BJ (cell line): Measurements from ENCODE around the gene SELENOV. TPM values are rescaled to one million over a fixed set of nuclear protein-coding genes. Genes with fewer than 3 reads are reported as not detected.

Experiments
- CTCF ChIA-PET: fragments of 350-600 bp; formaldehyde crosslinking; extraction: SDS; loops from one replicate; lab custom pipeline; 2021; ENCODE audit warnings: antibody characterized with exemption, inconsistent platforms; lab: Yijun Ruan, JAX
- POLR2A ChIA-PET: fragments of 300-600 bp; sonication (Branson Sonifier 250); formaldehyde crosslinking; extraction: SDS; loops from one replicate; lab custom pipeline; 2021; ENCODE audit warnings: antibody characterized with exemption; lab: Charles Lee
- DNase-seq: peaks from one replicate; pipeline ENCODE4 v3.0.0-alpha.2; 2011; ENCODE audit warnings: low read depth
- H3K27me3 ChIP-seq: 2 replicates; pipeline ENCODE4 v1.6.0; 2011; ENCODE audit warnings: low read length; ENCODE audit not compliant: control insufficient read depth, insufficient read depth
- H3K36me3 ChIP-seq: 2 replicates; pipeline ENCODE4 v1.5.1; 2011; ENCODE audit warnings: low read length; ENCODE audit not compliant: control insufficient read depth, insufficient read depth
- H3K4me3 ChIP-seq: 2 replicates; pipeline ENCODE4 v1.5.1; 2011; ENCODE audit warnings: low read depth, mild to moderate bottlenecking, control low read depth, low read length
- CTCF ChIP-seq: IDR thresholded peaks from 2 replicates; pipeline ENCODE4 v1.5.1; 2011; ENCODE audit warnings: low read depth, mild to moderate bottlenecking, control low read depth, inconsistent platforms, low read length, moderate library complexity; ENCODE audit not compliant: insufficient read depth
- polyA plus RNA-seq: library from polyadenylated mRNA; depleted of rRNA; stranded (reverse); fragments of >200 nt; gene quantifications from 2 replicates; pipeline ENCODE4 v1.2.3, GENCODE V29; 2011; rRNA removed

The SELENOV gene
- polyA plus RNA-seq, 1 experiment = not detected

- no peak for TF ChIP-seq CTCF
- Histone ChIP-seq H3K27me3 (no peaks in the 10 kb centered on the region; the same call in 1 of the 2 replicates), H3K36me3 (no peaks in the 10 kb centered on the region), H3K4me3 (no peak overlapping the region)
- POLR2A ChIA-PET = no interaction called here
- DNase-seq = no peak
- CTCF ChIA-PET = no interaction called here
These were observed 51.1 kb downstream of the SELENOV start for GRCh38 chr19:39566064-39566463.

DNA sequence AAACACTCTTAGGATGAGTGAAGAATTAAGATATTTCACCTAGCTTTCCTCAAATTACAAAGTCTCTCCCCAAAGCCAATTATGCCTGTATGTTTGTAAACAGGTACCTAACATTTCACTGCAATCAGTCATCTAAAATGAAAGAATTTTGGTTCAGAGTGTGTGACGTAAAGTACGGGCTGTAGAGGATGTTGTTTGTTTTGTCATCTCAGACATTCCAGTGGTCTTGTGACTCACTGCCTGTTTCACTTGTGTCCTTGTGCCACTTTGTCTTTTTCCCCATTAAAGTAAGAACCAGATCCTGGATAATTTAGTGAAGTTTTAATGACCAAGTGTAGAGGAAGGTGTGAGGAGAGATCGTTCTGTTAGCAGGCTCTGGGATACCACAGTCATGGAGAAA is 53.7 kb downstream of the SELENOV start:
- no peak for DNase-seq
- ChIA-PET POLR2A (no interaction called here), CTCF (interaction anchor here (1.1 kb wide), 1 partner anchor 17 kb away, joined by 4 read pairs; no protein-coding TSS in a partner anchor)
- no peak overlapping the region for H3K4me3 ChIP-seq
- no peak for TF ChIP-seq CTCF
- H3K27me3 ChIP-seq = no peaks in the 10 kb centered on the region; the same call in 1 of the 2 replicates
- H3K36me3 ChIP-seq = no peaks in the 10 kb centered on the region

Other genes starting within 250 kb of the SELENOV start
- not detected in 2 replicates for gene IFNL2, start 246.7 kb upstream of the SELENOV start, polyA plus RNA-seq
- not detected in 2 replicates for gene IFNL1, start 218.7 kb upstream of the SELENOV start, polyA plus RNA-seq
- gene LRFN1, start 194.3 kb upstream of the SELENOV start, polyA plus RNA-seq = 0.02 and 0.06 TPM in 2 replicates
- 0.50 and 0.56 TPM in 2 replicates for gene GMFG, start 179.1 kb upstream of the SELENOV start, polyA plus RNA-seq
- gene SAMD4B, start 172.7 kb upstream of the SELENOV start, polyA plus RNA-seq = 45.7 and 75.7 TPM in 2 replicates
- gene PAF1, start 124.0 kb upstream of the SELENOV start, polyA plus RNA-seq = 50.2 and 51.8 TPM in 2 replicates
- gene MED29, start 123.8 kb upstream of the SELENOV start, polyA plus RNA-seq = 28.5 and 36.6 TPM in 2 replicates
- gene ZFP36, start 108.3 kb upstream of the SELENOV start, polyA plus RNA-seq = 4.8 and 9.5 TPM in 2 replicates
- gene PLEKHG2, start 102.5 kb upstream of the SELENOV start, polyA plus RNA-seq = 12.5 and 20.6 TPM in 2 replicates
- gene RPS16, start 79.2 kb upstream of the SELENOV start, polyA plus RNA-seq = 2,401 and 2,896 TPM in 2 replicates
- 55.2 and 81.8 TPM in 2 replicates for gene SUPT5H, start 69.6 kb upstream of the SELENOV start, polyA plus RNA-seq
- 86.1 and 97.8 TPM in 2 replicates for gene TIMM50, start 34.3 kb upstream of the SELENOV start, polyA plus RNA-seq
- gene DLL3, start 16.2 kb upstream of the SELENOV start, polyA plus RNA-seq = 0.71 and 1.0 TPM in 2 replicates
- 2.2 and 2.3 TPM in 2 replicates for gene EID2B, start 17.7 kb downstream of the SELENOV start, polyA plus RNA-seq
- 5.5 and 7.9 TPM in 2 replicates for gene EID2, start 25.0 kb downstream of the SELENOV start, polyA plus RNA-seq
- not detected in 2 replicates for gene LGALS13, start 87.4 kb downstream of the SELENOV start, polyA plus RNA-seq
- gene LGALS16, start 140.8 kb downstream of the SELENOV start, polyA plus RNA-seq = not detected in 2 replicates
- gene LGALS14, start 189.3 kb downstream of the SELENOV start, polyA plus RNA-seq = not detected in 2 replicates
- not detected in 2 replicates for gene CLC, start 222.9 kb downstream of the SELENOV start, polyA plus RNA-seq